Midbrain (tissue), 1 donor: ENCODE data around the gene ZNF526.
A peak's percentile ranks its signal among the peaks of the same experiment; 100 is the strongest.

Experiments used
- DNase-seq: peaks from one replicate; lab custom pipeline; 2025; lab: John Stamatoyannopoulos, UW

Gene ZNF526

GRCh38 chr19:42196011-42197001, 23.8 kb upstream of the ZNF526 start:
- DNase-seq, result no peak

GRCh38 chr19:42197375-42197817, 22.7 kb upstream of the ZNF526 start:
- DNase-seq, result no peak

- no peak for DNase-seq
Observed at GRCh38 chr19:42198676-42199439, 21.3 kb upstream of the ZNF526 start.

GRCh38 chr19:42199440-42200115, 20.5 kb upstream of the ZNF526 start:
- no peak for DNase-seq

GRCh38 chr19:42200116-42200715, 19.9 kb upstream of the ZNF526 start:
- DNase-seq, result no peak

GRCh38 chr19:42201489-42202289, 18.4 kb upstream of the ZNF526 start:
- DNase-seq, result no peak

- DNase-seq, result no peak
Observed at GRCh38 chr19:42202290-42202880, 17.7 kb upstream of the ZNF526 start.

GRCh38 chr19:42203700-42204099, 16.4 kb upstream of the ZNF526 start:
- DNase-seq, result no peak

- DNase-seq, result no peak
Observed at GRCh38 chr19:42204664-42205063, 15.4 kb upstream of the ZNF526 start.

- DNase-seq, result no peak
Observed at GRCh38 chr19:42206871-42207755, 13.0 kb upstream of the ZNF526 start.

GRCh38 chr19:42207767-42208271, 12.3 kb upstream of the ZNF526 start:
- no peak for DNase-seq

GRCh38 chr19:42208612-42209011, 11.5 kb upstream of the ZNF526 start:
- DNase-seq, result no peak

- no peak for DNase-seq
Observed at GRCh38 chr19:42212886-42213285, 7.2 kb upstream of the ZNF526 start.

- no peak for DNase-seq
Observed at GRCh38 chr19:42214810-42215485, 5.2 kb upstream of the ZNF526 start.

- DNase-seq, result peak; percentile 27
Observed at GRCh38 chr19:42216653-42217519, 3.2 kb upstream of the ZNF526 start.

GRCh38 chr19:42217520-42218437, 2.3 kb upstream of the ZNF526 start, which contains the start of gene DEDD2:
DEDD2 (minus strand) TSS chr19:42217677; CDS start chr19:42217007, 670 bp downstream.
- peak; percentile 96 for DNase-seq

GRCh38 chr19:42220751-42221097, 612 bp downstream of the ZNF526 start:
- DNase-seq, result no peak
